Measurements from ENCODE around the gene PSG1.
"Not testable (repeated sequence)": the region's sequence is repeated elsewhere in the genome, so short reads cannot be mapped to it uniquely, and the experiment has no call there.

- TF ChIP-seq POLR2AphosphoS5, POLR2A, CTCF (IDR thresholded peaks at IDR 0.05): not testable (repeated sequence)
These were observed 24.8 kb downstream of the PSG1 start for GRCh38 chr19:42854745-42855144.
